Measurements from ENCODE around the gene CCDC34.
"Not testable (repeated sequence)": the region's sequence is repeated elsewhere in the genome, so short reads cannot be mapped to it uniquely, and the experiment has no call there.

Gene CCDC34

DNA sequence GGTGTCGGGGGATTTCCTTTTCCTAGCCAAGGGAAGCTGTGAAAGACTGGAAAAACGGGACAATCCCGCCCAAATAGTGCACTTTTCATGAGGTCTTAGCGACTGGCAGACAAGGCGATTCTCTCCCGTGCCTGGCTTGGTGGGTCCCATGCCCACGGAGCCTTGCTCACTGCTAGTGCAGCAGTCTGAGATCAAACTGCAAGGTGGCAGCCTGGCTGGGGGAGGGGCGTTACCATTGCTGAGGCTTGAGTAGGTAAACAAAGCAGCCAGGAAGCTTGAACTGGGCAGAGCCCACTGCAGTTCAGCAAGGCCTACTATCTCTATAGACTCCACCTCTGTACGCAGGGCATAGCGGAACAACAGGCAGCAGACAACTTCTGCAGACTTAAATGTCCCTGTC, 41.7 kb downstream of the CCDC34 start:
- DNase-seq = not testable (repeated sequence)

DNA sequence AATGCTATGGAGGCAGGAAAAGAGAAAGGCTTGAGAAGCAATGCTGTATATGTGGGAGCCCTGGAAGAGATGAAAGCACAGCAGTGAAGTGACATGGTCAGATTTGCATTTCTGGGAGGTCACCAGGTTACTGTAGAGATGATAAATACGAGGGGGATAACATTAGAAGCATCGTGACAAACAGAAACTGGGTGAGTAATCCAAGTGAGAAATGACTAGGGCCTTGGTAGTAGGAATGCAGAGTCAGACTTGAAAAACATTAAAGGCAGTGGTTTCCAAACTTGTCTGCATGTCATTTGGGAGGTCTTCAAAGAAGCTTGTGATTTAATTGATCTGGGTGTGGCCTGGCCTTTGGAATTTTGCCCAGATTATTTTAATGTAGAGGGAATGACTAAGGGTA, 43.9 kb downstream of the CCDC34 start:
- DNase-seq = no peak

DNA sequence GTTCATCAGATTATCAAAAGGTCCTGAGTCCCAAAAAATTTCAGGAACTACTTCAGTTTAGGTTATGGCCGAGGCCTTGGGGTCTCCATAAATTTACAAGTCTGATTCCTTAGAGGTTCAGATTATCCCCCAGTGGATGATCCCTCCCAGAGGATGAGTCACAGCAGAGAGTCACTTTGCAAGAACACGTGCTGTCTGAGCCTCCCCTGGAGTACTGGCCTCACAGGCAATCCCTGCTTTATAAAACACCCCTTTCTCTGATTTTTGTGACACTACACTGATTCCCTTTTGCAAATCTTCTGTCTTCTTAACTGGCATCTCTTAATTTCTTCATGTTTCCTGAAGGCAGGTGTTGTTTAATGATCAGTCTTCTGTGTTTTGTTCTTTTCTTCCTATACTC, 45.3 kb downstream of the CCDC34 start:
- DNase-seq = no peak

DNA sequence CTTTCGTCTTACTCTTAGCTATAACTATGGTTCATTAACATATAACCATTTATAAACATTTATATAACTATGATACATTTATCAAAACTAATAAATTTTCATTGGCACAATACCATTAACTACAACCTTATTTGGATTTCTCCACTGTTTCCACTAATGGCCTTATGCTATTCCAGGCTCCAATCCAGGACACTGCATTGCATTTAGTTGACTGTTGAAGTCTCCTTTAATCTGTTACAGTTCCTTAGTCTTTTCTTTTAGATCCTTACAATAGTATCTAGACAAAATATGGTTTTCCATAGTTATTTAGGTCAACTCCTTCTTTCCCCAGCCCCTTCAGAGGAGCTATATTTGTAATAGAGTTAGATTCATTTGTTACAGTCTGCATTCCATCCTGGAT, 47.2 kb downstream of the CCDC34 start:
- no peak for DNase-seq

DNA sequence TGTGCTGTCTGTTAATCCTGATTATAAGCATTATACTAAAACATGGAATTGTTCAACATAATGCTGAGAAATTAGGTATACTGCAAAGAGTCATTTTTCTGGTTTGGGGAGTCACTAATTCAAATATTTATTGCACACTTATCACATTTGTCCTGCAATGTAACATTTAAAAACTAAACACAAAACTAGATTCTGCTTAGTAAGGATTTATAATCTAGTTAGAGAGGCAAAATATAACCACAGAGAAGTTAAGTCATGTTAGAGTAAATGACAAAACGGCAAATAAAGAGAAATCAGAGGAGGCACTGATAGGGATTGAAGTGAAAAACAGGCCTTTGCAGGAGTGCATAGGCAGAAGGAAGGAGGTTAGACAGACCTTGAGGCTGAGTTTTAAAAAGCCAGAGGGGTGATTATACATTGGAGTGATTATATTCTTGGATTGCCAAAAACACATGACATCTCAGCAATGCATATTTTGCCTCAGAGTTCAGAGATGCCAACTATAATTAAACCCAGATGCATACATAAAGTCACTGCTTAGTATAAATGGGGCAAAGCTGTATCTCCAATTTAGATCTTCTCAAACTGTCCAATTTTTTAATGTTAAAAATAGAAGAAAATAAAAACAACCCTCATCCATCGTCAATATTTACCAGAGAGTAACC, 49.7 kb downstream of the CCDC34 start:
- DNase-seq = no peak

DNA sequence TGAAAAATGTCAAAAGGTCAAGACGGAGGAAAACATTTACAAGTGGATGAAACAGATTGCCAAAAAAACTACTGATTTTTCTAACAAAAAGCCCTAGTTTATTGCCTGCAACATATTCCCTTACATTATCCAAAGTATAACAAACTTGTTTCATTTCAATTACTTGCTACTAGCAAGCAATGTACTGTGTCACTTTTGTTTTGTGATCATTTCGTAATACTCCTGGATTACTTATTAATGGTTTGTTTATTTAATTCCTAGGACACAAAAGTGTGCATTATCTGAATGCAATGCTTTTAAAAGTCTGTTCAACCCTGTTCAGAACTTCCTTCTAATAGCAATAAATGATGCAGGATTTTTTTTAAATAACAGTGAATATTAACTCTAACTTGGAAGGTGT, 50.9 kb downstream of the CCDC34 start:
- no peak for DNase-seq

DNA sequence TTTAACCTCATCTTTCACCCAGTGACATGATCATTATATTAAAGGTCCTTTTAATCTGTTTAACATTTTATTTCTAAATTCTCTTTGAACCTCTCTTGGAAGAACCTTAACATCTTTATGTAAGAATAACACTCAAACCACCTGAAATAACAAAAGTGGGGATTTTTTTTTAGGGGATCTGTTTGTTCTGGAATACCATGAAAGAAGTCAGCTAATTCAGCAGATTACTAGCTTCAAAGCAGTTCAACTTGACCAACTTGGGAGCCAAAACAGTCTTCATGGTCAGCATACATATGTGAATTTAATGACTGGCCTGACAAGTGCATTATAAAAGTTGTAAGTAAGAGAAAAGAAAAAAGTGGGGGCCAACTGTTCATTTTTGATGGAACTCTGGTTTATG, 52.3 kb downstream of the CCDC34 start:
- no peak for DNase-seq

DNA sequence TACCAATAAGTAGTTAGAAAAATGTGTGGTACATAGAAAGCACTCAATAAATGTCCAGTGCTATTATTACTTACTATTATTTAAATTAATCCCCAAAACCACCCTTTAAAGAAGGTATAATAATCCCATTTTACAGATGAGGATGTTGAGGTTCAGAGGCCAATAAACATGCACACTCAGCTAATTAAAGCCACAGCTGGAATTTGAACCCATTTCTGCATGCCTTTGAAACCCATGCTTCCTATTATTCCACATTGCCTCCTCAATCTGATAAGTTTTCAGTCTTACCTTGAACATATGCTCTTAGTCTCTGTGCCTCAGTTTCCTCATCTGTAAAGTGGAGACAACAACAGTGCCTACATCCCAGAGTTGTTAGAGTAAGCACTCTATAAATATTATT, 52.8 kb downstream of the CCDC34 start:
- no peak for DNase-seq

DNA sequence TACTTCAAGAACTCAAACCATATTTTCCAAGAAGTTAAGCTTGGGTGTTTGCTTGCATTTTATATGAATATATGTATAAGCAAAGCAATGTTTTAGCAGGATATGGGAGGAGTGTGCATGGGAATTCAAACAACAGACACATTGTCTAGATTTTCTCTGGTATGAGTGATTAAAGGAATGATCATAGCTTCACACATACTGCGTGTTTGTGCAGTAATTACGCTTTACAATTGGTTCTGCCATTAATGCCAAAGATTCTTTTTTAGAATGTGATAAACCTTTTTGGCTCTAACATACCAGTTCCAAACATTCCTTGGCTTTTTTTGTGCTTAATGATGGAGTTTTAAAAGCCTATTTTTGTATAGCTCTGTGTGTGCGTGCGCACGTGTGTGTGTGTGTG, 54.0 kb downstream of the CCDC34 start:
- no peak for DNase-seq

DNA sequence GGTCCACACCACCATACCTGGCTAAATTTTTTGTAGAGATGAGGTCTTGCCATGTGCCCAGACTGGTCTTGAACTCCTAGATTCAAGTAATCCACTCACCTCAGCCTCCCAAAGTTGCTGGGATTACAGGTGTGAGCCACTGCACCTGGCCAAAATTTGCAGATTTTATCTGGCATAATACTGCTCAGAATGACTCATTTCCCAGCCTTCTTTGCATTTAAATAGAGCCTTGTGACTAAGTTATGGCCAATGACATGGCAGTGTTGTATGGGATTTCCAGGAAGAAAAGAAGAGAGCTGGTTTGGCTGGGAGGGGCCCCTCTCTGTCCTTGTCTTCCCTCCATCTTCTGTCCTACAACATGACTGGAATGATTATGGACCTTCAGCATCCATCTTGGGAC, 55.8 kb downstream of the CCDC34 start:
- DNase-seq = no peak

DNA sequence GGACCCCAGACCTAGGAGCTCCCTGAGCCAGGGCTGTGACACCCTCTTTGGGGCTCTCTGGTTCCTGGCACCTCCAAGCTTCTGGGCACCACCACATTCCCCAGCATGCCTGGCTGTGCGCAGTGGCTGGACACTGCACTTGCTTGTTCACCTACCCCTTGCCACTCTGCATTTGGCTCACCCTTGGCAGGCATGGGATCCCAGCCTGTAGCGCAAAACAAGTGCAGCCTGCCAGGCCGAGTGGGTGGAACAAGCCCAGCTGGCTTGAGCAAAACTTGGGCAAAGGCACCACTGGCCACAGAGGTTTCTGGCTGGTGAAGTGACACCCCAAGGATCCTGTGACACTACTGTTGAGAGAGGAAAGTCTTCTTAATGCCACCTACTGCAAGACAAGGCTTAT, 57.3 kb downstream of the CCDC34 start:
- DNase-seq = no peak

DNA sequence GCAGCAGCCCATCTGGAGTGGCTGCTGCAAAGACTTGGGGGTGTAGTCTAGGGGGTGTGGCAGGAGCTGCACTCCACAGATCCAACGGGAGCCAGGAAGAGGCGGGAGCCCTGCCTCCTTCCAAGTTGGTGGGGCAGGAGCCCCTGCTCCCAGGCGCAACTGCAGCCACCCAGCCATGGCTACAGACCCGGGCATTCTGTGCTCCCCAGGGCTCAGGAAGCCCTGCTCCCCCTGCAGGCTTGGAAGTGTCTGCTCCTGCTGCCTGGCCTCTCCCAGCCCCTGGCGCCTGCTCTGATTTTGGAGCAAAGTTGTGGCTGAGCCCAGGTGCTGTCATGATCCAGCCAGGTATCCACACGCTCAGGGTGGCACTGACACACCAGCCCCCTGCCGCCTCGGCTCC, 58.5 kb downstream of the CCDC34 start:
- no peak for DNase-seq

DNA sequence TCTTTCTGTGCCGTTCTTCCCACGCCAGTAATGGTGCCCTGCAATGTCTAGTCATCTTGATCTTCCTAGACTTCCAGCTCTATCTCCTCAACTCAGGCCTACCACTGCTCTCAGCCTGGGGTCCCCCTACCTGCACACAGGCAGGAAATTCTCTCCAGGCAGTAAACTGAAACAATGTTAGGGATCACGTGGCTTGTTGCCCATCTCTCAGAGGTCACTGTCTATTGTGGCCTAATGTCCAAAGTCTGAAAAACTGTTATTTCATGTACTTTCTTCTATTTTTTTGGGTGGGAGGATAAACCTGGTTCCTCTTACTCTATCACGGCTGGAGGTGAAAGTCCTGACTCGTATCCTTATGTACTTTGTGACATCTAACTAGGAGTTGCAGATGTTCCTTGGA, 59.1 kb downstream of the CCDC34 start:
- no peak for DNase-seq

DNA sequence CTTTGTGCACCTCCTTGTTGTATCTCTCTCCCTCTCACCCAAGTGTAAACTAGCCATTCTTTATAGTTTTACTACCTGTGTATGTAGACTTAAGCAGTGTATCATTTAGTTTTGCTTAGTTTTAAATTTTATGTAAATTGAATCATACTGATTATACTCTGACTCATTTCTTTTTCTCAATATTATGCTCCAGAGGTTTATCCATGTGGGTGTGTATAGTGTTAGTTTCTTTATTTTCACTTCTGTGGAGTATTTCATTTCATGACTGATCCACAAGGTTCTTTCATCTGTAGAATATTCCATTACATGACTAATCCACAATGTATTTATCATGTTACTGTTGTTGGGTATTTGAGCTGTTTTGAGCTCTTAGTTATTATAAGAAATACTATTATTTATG, 62.0 kb downstream of the CCDC34 start:
- DNase-seq = no peak

DNA sequence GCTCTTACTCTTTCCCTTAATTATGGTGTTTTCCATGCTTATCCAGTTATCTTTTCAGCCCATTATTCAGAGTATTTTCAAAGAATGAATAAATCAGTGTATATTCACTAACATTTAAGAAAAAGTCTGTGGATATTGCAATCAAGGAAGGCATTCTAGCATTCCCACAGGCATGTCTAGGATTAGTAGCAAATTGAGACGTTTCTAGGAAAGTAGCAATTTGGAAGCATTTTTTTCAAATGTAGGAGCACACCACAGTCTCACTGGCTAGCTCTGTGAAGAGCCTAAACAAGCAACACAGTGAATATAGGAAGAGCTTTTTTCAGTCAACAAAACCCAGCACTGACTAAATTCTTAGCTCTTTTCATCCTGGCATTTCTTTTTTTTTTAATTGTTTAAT, 65.4 kb downstream of the CCDC34 start:
- no peak for DNase-seq

DNA sequence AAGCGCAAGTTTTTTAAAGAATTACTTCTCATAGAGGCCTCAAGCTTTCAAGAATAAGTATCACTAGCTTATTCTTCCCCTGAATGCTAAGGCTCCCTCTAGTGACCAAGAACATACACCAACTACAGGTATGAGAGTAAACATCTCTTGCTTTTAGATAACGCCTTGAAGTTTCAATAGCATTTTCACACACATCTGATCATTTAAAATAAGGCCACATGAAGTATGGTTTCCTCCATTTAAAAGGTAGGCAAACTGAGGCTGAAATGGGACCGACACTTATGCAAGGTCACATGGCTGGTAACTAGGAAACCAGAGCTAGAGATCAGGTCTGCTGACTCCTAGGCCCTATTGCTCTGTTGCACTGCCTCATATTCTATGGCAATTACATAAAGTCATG, 66.5 kb downstream of the CCDC34 start:
- no peak for DNase-seq

DNA sequence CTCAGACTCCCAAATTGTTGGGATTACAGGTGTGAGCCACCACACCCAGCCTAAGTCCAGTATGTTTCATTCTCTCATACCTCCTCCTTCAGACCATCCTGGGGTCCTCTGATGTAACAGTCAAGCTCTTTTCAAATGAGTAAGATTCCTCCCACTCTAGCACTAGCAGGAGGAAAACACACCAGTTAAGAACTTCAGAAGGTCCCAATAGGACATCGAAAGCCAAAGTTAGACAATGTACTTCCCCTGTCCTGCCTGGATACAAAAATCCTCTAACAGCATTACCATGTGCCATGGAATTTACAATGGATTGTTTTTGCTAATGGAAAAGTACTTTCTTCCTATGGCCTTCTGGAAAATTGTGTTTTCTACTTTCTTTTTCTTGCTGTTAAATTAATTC, 67.1 kb downstream of the CCDC34 start:
- no peak for DNase-seq

DNA sequence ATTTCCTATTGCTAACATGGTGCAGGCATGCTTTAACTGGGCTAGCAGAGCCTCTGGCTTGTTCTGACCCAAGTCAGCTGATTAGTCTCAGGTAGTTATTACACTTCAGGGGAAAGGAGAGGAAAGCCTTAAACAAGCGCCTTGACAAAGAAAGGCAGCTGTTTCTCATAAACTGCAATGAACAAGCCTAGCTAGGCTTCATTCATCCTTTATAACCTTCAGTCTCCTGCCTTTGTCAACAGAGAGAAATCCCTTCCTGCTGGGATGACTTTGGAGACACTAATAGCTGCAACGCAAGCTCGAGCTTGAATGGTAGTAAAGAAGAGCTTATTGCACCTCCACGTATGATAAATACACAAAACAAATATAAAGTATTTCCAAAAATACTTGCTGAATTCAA, 68.4 kb downstream of the CCDC34 start:
- DNase-seq = no peak

DNA sequence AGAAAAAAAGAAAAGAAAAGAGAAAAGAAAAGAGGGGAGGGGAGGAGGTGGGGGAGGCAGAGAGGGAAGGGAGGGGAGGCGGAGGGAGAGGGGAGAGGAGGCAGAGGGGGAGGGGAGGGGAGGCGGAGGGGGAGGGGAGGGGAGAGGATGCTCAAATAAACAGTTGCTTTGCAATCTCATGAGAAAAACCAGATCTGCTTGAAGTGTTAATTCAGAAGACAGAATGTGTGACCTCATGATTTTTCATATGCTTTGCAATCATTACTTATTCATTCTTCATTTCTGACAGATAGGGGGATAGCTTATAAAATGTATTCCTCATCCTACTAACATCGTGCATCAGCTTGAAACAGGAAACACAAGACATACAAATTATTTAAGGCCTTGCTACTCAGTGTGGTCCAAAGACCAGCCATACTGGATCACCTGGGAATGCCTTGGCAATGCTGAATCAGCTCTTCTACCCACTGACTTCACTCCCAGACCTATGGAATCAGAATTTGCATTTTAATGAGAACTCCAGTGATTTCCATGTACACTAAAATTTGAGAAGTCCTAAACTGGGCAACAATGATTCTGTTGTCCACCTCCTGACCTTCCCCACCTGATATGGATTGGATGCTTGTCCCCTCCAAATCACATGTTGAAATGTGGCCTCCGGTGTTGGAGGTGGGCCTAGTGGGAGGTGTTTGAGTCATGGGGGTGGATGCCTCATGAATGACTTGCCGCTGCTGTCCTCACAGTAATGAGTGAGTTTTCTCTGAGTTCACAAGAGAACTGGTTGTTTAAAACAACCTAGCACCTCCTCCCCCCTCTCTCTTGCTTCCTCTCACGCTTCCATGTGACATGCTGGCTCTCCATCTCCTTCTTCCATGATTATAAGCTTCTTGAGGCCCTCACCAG, 69.2 kb downstream of the CCDC34 start:
- no peak for DNase-seq

DNA sequence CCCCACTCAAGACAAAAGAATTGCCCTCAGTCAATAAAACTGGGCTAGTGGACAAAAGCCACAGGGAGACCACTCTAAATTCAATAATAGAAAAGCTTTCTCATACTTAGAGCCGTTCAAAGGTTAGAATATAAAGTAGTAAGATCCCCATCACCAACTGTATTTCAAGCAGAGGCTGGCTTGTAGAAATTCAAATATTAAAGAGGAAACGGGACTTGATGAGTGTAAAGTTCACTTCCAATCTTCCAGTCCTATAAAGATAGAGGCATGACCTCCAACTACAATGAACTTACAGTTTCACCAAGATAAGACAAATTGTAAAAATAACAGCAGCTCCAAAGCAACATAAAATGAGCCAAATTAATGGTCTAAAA, 70.4 kb downstream of the CCDC34 start:
- no peak for DNase-seq

DNA sequence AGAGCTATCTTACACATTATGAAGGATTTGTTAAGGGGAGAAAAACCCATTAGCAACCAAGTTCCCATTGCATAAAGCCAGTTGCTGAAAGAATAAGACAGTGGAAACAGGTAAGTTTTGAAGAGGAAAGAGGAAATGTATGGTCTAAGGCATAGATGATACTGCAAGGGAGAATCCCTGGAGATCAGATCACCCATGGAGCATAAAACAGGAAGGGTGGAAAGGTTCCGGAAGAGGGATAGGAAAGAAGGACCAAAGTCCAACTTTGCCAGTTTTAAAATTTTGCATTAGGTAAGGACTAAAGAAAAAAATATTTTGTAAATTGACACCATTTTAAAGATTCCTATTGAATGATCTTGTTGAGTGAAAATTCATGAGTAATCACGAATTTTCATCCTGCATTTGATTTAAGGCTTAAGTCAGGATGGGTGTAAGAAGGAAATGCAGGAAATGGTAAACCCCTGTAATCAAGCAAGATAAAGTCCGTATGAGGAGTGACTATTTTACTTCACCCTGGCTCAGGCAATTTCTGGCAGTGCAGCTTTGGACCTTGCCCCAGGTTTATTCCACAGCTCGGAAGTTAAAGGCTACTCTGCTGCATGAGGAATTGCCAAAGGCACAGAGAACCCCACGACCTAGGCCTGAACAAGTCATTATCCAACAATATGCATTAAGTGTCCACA, 70.9 kb downstream of the CCDC34 start:
- DNase-seq = no peak

DNA sequence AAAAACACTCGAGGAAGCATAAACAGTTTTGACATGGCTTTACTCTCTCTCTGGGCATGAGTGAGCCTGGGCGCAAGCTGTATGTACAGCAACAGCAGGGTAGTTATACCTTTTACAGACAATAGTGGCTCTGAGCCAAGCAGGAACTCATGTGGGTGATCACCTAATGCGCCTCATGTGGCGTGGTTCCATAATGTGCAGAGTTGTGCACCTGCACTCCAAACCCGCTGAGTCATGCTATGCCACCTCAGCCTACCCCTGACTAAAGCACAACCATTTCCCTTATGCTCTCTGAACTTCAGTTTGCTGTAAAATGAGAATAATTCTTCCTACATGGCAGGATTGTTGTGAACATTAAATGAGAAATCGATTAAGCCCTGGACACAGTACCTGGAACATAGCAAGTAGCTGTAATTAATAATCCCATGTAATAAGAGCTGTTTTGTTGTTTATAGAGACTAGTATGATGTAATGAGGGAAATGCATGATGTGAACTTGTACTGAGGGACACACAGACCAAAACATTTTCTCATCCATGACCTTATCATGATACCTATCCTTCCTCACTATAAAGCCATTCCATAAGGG, 71.6 kb downstream of the CCDC34 start:
- DNase-seq = no peak

DNA sequence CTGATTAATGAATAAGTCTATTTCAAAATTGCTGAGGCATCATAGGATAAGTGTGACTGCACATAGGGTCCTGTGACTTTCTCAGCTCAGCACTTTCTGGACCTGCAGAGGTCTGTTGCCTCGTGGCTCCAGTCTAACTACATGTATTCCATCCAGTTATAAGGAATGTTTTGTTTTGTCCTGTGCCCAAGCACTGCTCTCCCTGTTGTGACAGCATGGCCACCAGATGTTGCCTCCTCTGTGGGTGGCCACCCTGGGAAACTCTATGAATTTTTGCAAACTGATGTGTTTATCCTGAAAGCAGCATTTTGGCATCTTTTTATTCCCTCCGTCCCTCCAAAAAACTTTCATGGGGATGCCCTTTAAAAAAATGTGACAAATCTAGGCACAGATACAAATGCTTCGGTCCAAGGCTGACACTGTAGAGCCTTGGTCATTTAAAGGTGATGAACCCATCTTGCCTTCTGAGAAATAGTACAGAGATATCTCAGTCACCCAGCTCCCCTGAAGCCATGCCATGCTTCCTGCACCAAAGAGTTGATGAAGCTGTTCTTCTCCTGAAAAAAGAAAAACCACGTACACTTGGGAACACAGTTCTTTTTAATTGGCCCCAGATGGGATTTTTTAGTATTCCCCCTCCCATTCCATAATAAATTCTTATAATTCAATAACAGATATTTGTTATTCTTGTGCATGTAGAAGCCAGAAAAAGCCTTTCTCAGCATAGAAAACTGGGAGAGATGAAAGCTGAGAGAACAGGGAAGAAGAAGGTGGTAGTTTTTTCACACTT, 72.6 kb downstream of the CCDC34 start:
- no peak for DNase-seq

Measured in CD4-positive, alpha-beta T cell treated with Interleukin-15 for 1 hour (primary cell).